ENCODE results near the gene C1orf167.

GRCh38 chr1:11761285-11761684, 708 bp upstream of the C1orf167 start:
- no peak for TF ChIP-seq CTCF (IDR thresholded peaks at IDR 0.05)
- no peak for TF ChIP-seq POLR2AphosphoS5 (IDR thresholded peaks at IDR 0.05)

Measured in breast epithelium (tissue), 3 donors.